Urinary bladder (tissue), 4 donors: ENCODE data around the gene LAT. TPM values are rescaled to one million over a fixed set of nuclear protein-coding genes. Genes with fewer than 3 reads are reported as not detected.
A peak's percentile ranks its signal among the peaks of the same experiment; 100 is the strongest.
"Not testable (repeated sequence)": the region's sequence is repeated elsewhere in the genome, so short reads cannot be mapped to it uniquely, and the experiment has no call there.

Experiments
- DNase-seq: peaks from one replicate; pipeline ENCODE4 v3.0.0-alpha.2; 2015; ENCODE audit errors: extremely low spot score
- H3K27ac ChIP-seq: one replicate; pipeline ENCODE4 v1.5.1; 2013; ENCODE audit warnings: low read depth, mild to moderate bottlenecking, moderate library complexity
- H3K36me3 ChIP-seq: one replicate; pipeline ENCODE4 v1.6.1; 2013; ENCODE audit warnings: mild to moderate bottlenecking, moderate library complexity; ENCODE audit not compliant: insufficient read depth
- H3K4me1 ChIP-seq: one replicate; pipeline ENCODE4 v1.6.1; 2013; ENCODE audit warnings: mild to moderate bottlenecking, moderate library complexity; ENCODE audit not compliant: insufficient read depth
- H3K4me3 ChIP-seq: one replicate; pipeline ENCODE4 v1.5.1; 2013; ENCODE audit warnings: low read depth, low read length
- WGBS: extraction: QIAGEN DNeasy Blood & Tissue Kit; methylation state at CpG from one replicate; pipeline ENCODE4 v1.1.7; 2013; 5-methylcytosine and 5-hydroxymethylcytosine counted together
- polyA plus RNA-seq: library from polyadenylated mRNA; stranded (reverse); fragments of 200-250 nt; gene quantifications from one replicate; pipeline ENCODE4 v1.2.3, GENCODE V29; 2013
- total RNA-seq: library from RNA; depleted of rRNA; stranded (reverse); fragments of >200 nt; gene quantifications from one replicate; pipeline ENCODE4 v1.2.3, GENCODE V29; 2014
- donor health status: healthy with polysubstance abuse.
- donor health status: healthy.

The LAT gene
- total and polyA plus RNA-seq, 2 donors: 1.0 to 9.9 TPM

GRCh38 chr16:28964072-28964471 is 20.8 kb upstream of the LAT start:
- Histone ChIP-seq H3K4me3 (no peak overlapping the region), H3K27ac (no peak overlapping the region), H3K4me1 (no peaks in the 10 kb centered on the region), H3K36me3 (no peaks in the 10 kb centered on the region)
- WGBS: 78% methylated on average over 3 of the region's 3 CpGs
- no peak for DNase-seq

- WGBS: 89% methylated on average over 2 of the region's 2 CpGs
- Histone ChIP-seq H3K4me1 (no peaks in the 10 kb centered on the region), H3K36me3 (no peaks in the 10 kb centered on the region), H3K4me3 (no peak overlapping the region), H3K27ac (no peak overlapping the region)
- no peak for DNase-seq
These were observed 20.4 kb upstream of the LAT start for GRCh38 chr16:28964496-28964895.

DNA sequence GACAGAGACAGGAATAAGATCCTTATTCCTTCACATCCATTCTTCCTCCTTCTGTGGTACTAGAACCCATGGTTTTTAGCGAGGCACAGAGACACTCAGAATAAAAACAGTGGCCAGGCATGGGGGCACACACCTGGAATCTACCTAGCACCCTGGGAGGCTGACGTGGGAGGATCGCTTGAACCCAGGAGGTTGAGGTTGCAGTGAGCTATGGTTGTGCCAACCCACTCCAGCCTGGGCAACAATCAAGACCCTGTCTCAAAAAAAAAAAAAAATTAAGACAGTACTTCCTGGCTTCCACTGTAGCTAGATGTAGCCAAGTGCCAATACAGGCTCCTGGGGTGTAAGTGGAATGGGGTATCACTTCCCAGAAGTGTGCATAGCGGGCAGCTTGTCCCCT is 17.7 kb upstream of the LAT start:
- 88% methylated on average over 4 of the region's 4 CpGs for WGBS
- H3K4me1 ChIP-seq: no peaks in the 10 kb centered on the region
- no peak for DNase-seq

DNA sequence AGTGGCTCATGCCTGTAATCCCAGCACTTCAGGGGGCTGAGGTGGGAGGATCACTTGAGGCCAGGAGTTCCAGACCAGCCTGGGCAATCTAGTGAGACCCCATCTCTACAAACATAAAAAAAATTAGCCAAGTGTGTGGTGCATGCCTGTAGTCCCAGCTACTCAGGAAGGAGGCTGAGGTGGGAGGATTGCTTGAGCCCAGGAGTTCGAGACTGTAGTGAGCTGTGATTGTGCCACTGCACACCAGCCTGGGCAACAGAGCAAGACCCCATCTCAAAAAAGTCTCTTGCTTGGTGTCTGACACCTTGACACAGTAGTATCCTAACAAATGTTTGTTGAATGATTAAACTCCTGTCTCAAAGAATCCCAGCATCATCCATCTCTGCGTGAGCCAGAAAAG is 15.2 kb upstream of the LAT start:
- H3K36me3 ChIP-seq, H3K4me3 ChIP-seq, DNase-seq, H3K4me1 ChIP-seq, H3K27ac ChIP-seq: not testable (repeated sequence)
- WGBS: 89% methylated on average over 2 of the region's 2 CpGs

More for the DNA sequence above, 17.7 kb upstream of the LAT start:
- no peak overlapping the region for H3K4me3 ChIP-seq
- H3K36me3 ChIP-seq: no peaks in the 10 kb centered on the region
- H3K27ac ChIP-seq: no peak overlapping the region

DNA sequence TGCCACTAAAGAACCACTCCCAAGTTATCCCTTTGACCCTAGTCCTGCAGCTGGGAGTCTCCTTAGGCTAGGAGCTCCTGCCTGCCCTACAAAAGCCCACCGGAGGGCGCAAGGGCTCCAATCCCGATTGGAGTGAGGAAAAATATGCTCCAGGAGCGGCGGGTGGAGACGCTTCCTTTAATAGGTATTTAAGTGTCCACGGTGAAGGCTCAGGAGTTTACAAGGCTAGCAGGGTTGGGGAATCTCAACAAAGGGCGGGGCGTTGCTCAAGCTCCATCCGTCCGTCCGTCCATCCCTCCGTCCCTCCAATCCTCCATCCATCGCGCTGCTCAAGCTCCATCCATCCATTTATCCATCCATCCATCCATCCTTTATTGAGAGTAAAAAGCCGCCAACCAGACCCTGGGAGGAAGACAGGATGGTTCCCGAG is 10.8 kb upstream of the LAT start:
- peak; percentile 7 for DNase-seq
- H3K4me1 ChIP-seq: no peaks in the 10 kb centered on the region
- no peaks in the 10 kb centered on the region for H3K36me3 ChIP-seq
- H3K27ac ChIP-seq: peak overlapping the region; percentile 11
- peak overlapping the region; percentile 89 for H3K4me3 ChIP-seq
- under 1% methylated on average over 17 of the region's 17 CpGs for WGBS

GRCh38 chr16:28974437-28975157 is 10.3 kb upstream of the LAT start, which contains the start of gene SPNS1:
Gene SPNS1, plus strand, starts transcription at chr16:28974778. Its CDS starts 374 bp downstream, at chr16:28975152.
- peak; percentile 92 for DNase-seq
- Histone ChIP-seq H3K36me3 (no peaks in the 10 kb centered on the region), H3K4me3 (peak within 1 kb of the TSS; percentile 89), H3K27ac (peak within 1 kb of the TSS; percentile 44), H3K4me1 (no peaks in the 10 kb centered on the region)
- under 1% methylated on average over 60 of the region's 60 CpGs for whole genome bisulfite sequencing

GRCh38 chr16:28975158-28975599 is 9.7 kb upstream of the LAT start:
- no peaks in the 10 kb centered on the region for H3K4me1 ChIP-seq
- no peak for DNase-seq
- H3K27ac ChIP-seq: no peak overlapping the region
- no peaks in the 10 kb centered on the region for H3K36me3 ChIP-seq
- H3K4me3 ChIP-seq: peak overlapping the region; percentile 89
- WGBS: 5% methylated on average over 30 of the region's 30 CpGs

GRCh38 chr16:28977703-28978662 is 6.9 kb upstream of the LAT start:
- Histone ChIP-seq H3K4me1 (no peaks in the 10 kb centered on the region), H3K27ac (no peak overlapping the region), H3K4me3 (no peak overlapping the region), H3K36me3 (no peaks in the 10 kb centered on the region)
- no peak for DNase-seq
- WGBS: 81% methylated on average over 11 of the region's 11 CpGs

GRCh38 chr16:28980330-28980729 is 4.5 kb upstream of the LAT start:
- H3K36me3 ChIP-seq, H3K4me3 ChIP-seq, H3K4me1 ChIP-seq, H3K27ac ChIP-seq, DNase-seq: not testable (repeated sequence)
- 89% methylated on average over 7 of the region's 7 CpGs for WGBS

DNA sequence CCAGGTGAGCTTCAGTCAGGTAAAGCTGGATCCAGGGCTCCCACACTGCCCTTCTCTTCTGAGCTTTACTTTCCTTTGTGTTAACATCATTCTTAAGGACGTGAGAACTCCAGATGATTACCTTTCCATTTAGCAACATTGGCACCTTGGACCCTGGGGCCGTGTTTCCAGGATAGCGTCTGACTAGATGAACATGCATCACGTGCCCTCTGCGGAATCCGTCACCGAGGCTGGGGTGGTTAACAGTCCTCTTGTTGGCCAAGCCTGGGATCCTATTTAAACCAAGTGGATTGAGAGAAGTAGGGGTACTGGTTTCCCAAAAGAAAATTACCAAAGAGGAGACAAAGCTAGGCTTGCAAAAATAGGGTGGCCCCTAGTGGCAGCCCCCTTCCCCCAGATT is 3.9 kb upstream of the LAT start:
- H3K4me3 ChIP-seq: no peak overlapping the region
- WGBS: 96% methylated on average over 7 of the region's 7 CpGs
- H3K36me3 ChIP-seq: peaks cover 5% of the 10 kb centered on the region
- no peak overlapping the region for H3K27ac ChIP-seq
- H3K4me1 ChIP-seq: no peaks in the 10 kb centered on the region
- DNase-seq: no peak

GRCh38 chr16:28981517-28981916 is 3.3 kb upstream of the LAT start:
- no peak overlapping the region for H3K27ac ChIP-seq
- peaks cover 5% of the 10 kb centered on the region for H3K36me3 ChIP-seq
- DNase-seq: no peak
- 76% methylated on average over 12 of the region's 12 CpGs for WGBS
- H3K4me1 ChIP-seq: no peaks in the 10 kb centered on the region
- H3K4me3 ChIP-seq: no peak overlapping the region

DNA sequence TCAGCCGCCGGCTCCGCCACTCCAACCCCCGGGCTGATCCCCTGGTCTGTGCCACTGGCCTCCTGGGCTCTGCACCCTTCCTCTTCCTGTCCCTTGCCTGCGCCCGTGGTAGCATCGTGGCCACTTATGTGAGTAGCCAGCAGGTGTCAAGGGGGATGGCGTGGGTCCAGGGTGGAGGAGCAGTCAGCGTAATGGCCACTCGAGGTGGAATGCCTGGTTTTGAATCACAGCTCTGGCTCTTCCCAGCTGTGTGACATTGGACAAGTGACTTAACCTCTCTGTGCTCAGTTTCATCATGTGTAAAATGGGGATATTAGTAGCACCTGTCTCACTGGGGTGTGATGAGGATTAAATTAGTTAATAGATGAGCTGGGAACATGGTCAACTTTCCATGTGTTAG is 2.4 kb upstream of the LAT start:
- DNase-seq: no peak
- H3K4me1 ChIP-seq: no peaks in the 10 kb centered on the region
- 95% methylated on average over 10 of the region's 10 CpGs for WGBS
- no peak overlapping the region for H3K27ac ChIP-seq
- H3K36me3 ChIP-seq: peaks cover 5% of the 10 kb centered on the region
- H3K4me3 ChIP-seq: no peak overlapping the region

DNA sequence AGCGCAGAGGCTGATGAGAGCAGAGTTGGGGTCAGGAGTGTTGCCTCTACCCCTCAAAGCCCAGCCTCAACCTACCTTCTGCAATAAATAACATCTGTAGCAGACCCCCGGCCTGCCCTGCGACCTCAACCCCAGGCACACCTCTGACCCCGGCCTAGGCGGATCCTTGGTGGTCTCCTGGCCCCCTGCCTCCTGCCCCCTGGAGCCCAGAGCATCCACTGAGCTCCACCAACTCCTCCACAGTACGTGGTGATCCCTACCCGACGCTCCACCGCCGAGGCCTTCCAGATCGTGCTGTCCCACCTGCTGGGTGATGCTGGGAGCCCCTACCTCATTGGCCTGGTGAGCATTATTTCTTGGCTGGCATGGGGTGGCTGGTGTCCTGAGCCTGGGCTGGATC is 1.9 kb upstream of the LAT start:
- no peak for DNase-seq
- Histone ChIP-seq H3K36me3 (peaks cover 5% of the 10 kb centered on the region), H3K4me1 (no peaks in the 10 kb centered on the region), H3K4me3 (no peak overlapping the region), H3K27ac (no peak overlapping the region)
- WGBS: 93% methylated on average over 11 of the region's 11 CpGs

- no peak for DNase-seq
- 93% methylated on average over 18 of the region's 18 CpGs for WGBS
- Histone ChIP-seq H3K4me1 (no peaks in the 10 kb centered on the region), H3K27ac (no peak overlapping the region), H3K4me3 (no peak overlapping the region), H3K36me3 (peaks cover 5% of the 10 kb centered on the region)
These were observed 1.2 kb upstream of the LAT start for GRCh38 chr16:28983644-28984043.
